Breast epithelium (tissue), 3 donors: ENCODE measurements around the gene PALLD.

Experiments used
- POLR2A ChIP-seq: fragments of 450-650 bp; IDR thresholded peaks from one replicate; pipeline ENCODE4 v1.6.1; 2016; ENCODE audit warnings: antibody characterized with exemption, mild to moderate bottlenecking, moderate library complexity
- TF ChIP-seq, protein P1 (sequence below), 3 donors: fragments of 450-650 bp; IDR thresholded peaks; one replicate each; pipeline ENCODE4 v1.5.1; 2016 to 2017; ENCODE audit warnings: antibody characterized with exemption in 3 of 3, mild to moderate bottlenecking in 3 of 3, moderate library complexity in 3 of 3

DNA sequence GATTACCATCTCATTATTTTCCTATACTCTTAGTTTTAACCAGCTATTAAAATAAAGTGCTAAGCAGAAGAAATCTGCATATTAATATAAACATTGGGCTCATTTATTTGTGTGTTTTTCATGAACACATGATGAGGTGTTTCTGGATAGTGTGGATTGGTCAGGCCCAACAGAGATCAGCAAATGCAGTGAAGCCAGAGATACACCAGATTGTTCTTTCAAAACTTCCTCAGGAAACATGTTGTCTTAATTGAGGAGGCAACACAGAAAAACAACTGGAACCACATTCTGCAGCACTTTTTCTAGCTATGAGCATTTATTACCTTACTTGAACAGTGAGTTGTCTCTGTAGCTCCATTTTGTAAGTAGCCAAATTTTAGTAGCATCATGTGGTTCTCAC lies 69.9 kb downstream of the PALLD start:
- TF ChIP-seq, protein P1, sequence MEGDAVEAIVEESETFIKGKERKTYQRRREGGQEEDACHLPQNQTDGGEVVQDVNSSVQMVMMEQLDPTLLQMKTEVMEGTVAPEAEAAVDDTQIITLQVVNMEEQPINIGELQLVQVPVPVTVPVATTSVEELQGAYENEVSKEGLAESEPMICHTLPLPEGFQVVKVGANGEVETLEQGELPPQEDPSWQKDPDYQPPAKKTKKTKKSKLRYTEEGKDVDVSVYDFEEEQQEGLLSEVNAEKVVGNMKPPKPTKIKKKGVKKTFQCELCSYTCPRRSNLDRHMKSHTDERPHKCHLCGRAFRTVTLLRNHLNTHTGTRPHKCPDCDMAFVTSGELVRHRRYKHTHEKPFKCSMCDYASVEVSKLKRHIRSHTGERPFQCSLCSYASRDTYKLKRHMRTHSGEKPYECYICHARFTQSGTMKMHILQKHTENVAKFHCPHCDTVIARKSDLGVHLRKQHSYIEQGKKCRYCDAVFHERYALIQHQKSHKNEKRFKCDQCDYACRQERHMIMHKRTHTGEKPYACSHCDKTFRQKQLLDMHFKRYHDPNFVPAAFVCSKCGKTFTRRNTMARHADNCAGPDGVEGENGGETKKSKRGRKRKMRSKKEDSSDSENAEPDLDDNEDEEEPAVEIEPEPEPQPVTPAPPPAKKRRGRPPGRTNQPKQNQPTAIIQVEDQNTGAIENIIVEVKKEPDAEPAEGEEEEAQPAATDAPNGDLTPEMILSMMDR (IDR thresholded peaks at IDR 0.05), result no peak
- TF ChIP-seq POLR2A, result no peak
